ENCODE results near the gene DUS2.

DNA sequence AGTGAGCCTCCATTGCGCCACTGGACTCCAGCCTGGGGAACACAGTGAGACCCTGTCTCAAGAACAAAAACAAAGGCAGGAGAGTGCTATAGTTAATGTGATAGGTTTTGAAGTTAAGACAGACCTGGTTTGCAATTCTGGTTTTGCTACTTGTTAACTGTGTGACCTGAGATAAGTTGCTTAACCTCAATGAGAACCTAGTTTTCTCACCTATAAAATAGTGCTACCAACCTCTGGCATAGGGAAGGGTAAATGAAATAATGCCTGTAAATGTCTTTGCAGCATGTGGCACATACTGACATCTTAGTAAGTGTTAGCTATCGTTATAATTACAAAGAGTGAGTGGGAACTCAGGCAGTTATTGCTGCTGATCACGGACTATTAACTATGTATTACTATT is 32.3 kb downstream of the DUS2 start:
- TF ChIP-seq, protein P1, sequence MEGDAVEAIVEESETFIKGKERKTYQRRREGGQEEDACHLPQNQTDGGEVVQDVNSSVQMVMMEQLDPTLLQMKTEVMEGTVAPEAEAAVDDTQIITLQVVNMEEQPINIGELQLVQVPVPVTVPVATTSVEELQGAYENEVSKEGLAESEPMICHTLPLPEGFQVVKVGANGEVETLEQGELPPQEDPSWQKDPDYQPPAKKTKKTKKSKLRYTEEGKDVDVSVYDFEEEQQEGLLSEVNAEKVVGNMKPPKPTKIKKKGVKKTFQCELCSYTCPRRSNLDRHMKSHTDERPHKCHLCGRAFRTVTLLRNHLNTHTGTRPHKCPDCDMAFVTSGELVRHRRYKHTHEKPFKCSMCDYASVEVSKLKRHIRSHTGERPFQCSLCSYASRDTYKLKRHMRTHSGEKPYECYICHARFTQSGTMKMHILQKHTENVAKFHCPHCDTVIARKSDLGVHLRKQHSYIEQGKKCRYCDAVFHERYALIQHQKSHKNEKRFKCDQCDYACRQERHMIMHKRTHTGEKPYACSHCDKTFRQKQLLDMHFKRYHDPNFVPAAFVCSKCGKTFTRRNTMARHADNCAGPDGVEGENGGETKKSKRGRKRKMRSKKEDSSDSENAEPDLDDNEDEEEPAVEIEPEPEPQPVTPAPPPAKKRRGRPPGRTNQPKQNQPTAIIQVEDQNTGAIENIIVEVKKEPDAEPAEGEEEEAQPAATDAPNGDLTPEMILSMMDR (conservative IDR thresholded peaks at IDR 0.05; ENCODE audit: low read length) = no peak
- no peak for TF ChIP-seq EZH2phosphoT487 (IDR thresholded peaks at IDR 0.05; ENCODE audit: borderline replicate concordance, low read depth, low read length)

Measured in OCI-LY7 (cell line).